ENCODE measurements around the gene MAPT.

The MAPT gene

GRCh38 chr17:45974916-45975630 lies 80.7 kb downstream of the MAPT start:
- TF ChIP-seq, protein P1, sequence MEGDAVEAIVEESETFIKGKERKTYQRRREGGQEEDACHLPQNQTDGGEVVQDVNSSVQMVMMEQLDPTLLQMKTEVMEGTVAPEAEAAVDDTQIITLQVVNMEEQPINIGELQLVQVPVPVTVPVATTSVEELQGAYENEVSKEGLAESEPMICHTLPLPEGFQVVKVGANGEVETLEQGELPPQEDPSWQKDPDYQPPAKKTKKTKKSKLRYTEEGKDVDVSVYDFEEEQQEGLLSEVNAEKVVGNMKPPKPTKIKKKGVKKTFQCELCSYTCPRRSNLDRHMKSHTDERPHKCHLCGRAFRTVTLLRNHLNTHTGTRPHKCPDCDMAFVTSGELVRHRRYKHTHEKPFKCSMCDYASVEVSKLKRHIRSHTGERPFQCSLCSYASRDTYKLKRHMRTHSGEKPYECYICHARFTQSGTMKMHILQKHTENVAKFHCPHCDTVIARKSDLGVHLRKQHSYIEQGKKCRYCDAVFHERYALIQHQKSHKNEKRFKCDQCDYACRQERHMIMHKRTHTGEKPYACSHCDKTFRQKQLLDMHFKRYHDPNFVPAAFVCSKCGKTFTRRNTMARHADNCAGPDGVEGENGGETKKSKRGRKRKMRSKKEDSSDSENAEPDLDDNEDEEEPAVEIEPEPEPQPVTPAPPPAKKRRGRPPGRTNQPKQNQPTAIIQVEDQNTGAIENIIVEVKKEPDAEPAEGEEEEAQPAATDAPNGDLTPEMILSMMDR (conservative IDR thresholded peaks at IDR 0.05; ENCODE audit: low read depth, low read length), result no peak
- DNase-seq (ENCODE audit: low read depth), result no peak
- no peak overlapping the region for H3K4me3 ChIP-seq (ENCODE audit: low read length)

DNA sequence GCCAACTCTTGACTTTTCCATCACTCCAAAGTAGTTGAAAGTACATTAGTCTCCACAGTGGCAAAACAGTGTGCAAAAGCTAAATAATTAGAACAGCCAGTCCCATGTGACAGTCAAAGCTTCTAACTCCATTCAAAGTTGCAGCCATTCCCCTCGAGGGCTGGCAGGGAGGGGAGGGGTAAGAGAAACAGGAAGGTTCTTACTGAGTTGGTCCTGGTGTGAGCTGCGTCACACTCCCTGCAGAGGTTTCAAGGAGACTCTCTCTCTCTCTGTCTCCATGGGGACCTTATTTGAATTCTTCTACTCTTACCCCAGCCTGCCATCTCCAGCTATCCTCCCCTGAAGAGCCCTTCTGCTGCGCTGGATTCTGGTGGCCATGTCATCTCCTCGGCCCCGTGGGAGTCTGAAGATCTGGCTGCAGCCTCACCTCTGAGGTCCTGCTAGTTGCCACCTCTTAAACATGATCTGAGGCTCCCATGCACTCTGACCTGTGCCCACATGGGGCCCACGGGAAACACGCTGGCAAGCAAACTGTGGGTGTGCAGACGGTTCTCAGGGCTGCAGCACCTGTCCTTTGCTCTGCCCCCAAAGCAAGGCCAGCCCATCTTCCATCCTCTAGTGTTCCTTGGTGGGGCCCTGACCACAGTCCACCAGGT lies 81.4 kb downstream of the MAPT start:
- H3K4me3 ChIP-seq (ENCODE audit: low read length), result no peak overlapping the region
- TF ChIP-seq, protein P1 (conservative IDR thresholded peaks at IDR 0.05; ENCODE audit: low read depth, low read length), result no peak
- DNase-seq (ENCODE audit: low read depth), result no peak

DNA sequence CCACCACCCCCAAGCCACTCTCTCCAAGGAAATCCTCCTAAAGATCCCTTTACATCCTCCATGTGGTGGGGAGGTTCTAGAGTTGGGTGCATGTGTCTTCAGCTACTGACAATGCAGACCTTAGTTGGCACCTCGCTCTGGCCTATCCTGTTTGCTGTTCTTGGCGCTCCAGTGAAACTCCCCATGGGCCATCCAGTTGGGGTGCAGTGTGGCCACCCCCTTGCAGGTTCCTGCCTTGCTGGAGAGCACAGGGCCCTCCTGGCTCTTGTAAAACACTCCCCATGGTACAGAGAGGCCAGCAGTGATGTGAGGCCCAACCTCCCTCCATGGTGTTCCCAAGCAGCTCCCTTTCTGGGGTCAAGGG lies 82.0 kb downstream of the MAPT start:
- no peak for DNase-seq (ENCODE audit: low read depth)
- TF ChIP-seq, protein P1 (conservative IDR thresholded peaks at IDR 0.05; ENCODE audit: low read depth, low read length), result no peak
- no peak overlapping the region for H3K4me3 ChIP-seq (ENCODE audit: low read length)

DNA sequence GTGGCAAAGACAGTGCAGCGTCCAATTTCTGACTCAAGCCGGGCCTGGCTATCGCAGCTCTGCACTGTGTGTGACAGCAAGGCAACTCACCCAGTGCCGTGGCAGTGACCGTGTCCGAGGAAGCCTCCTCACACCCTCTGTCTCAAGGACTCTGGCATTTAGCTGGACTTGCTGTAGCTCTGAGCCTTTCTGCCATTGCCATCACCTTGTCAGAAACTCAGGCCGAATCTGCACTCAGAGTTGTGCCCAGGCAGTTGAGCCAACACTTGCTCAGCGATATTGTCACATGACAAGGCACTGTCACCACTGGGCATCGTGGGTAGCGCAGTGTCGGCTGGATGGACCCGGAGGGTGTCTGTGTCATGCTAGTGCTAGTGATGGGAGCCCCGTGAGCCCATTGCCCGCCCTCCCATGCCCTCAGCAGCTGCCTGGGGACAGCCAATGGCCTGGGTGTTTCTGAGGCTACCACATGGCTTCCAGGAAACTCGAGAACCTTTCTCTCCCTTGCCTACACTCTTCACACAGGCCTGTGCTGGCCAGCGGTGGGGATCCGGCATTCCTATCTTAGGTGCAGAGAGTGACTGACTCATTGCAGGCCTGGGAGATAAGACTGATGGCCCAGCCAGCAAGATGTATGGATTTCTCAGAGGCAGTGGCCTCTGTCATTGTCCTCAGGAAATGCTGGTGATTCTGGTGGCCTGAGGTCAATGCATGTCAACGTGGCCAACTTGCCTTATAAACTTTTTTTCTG lies 82.6 kb downstream of the MAPT start:
- H3K4me3 ChIP-seq (ENCODE audit: low read length), result no peak overlapping the region
- TF ChIP-seq, protein P1 (conservative IDR thresholded peaks at IDR 0.05; ENCODE audit: low read depth, low read length), result no peak
- DNase-seq (ENCODE audit: low read depth), result no peak

GRCh38 chr17:45977506-45977824 lies 83.1 kb downstream of the MAPT start:
- TF ChIP-seq, protein P1 (conservative IDR thresholded peaks at IDR 0.05; ENCODE audit: low read depth, low read length), result no peak
- DNase-seq (ENCODE audit: low read depth), result no peak
- no peak overlapping the region for H3K4me3 ChIP-seq (ENCODE audit: low read length)

DNA sequence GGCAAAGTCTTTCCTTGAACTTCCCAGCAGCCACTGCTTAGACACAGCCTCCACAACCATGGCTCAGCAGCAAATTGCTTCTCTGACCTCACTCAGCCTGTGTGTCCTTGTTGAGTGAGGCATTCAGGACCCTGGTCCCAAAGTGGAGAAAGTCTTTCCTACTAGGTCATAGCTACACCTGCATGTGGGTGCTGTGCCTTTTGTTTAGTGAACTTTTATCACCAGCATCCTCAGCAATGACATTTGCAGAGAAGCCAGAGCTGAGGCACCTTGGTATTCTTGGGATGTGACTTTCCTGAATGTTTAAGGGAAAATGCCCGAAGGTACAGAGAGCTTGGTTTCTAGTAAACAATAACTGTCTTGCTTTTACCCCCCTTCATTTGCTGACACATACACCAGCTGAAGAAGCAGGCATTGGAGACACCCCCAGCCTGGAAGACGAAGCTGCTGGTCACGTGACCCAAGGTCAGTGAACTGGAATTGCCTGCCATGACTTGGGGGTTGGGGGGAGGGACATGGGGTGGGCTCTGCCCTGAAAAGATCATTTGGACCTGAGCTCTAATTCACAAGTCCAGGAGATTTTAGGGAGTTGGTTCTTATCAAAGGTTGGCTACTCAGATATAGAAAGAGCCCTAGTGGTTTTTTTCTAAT lies 83.7 kb downstream of the MAPT start:
- TF ChIP-seq, protein P1 (conservative IDR thresholded peaks at IDR 0.05; ENCODE audit: low read depth, low read length), result no peak
- DNase-seq (ENCODE audit: low read depth), result no peak
- H3K4me3 ChIP-seq (ENCODE audit: low read length), result no peak overlapping the region

All from retinal pigment epithelial cell (primary cell).